Stimulated activated CD4-positive, alpha-beta T cell treated with anti-CD3 and anti-CD28 coated beads, Interleukin-12 subunit alpha, Interleukin-12 subunit beta, amount 100 ng/mL, for 24 hours (primary cell): ENCODE measurements around the gene CPVL.

Experiments used
- DNase-seq, 2 experiments: peaks; one replicate each; pipeline ENCODE4 v3.0.0-alpha.2; 2020; ENCODE audit warnings: low read depth in 2 of 2

CPVL gene

DNA sequence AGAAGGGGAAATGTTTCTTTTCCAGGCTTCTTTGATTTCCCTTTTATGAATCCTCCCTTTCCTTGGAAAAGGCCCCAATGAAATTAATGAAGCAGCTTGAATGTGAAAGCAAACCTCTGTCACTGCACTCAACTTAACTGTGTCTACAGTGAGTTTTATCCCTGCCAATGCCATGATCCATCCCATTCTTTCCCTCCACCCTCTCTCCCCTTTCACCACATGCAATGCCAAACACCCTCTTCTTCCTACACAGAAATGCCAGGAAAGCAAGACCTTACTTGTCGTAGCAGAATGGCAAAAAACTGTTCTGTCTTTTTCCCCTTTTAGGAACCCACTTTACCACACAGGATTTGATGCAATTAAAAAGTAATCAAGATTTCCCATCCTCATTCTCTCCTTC lies 140.9 kb downstream of the CPVL start:
- no peak for DNase-seq

DNA sequence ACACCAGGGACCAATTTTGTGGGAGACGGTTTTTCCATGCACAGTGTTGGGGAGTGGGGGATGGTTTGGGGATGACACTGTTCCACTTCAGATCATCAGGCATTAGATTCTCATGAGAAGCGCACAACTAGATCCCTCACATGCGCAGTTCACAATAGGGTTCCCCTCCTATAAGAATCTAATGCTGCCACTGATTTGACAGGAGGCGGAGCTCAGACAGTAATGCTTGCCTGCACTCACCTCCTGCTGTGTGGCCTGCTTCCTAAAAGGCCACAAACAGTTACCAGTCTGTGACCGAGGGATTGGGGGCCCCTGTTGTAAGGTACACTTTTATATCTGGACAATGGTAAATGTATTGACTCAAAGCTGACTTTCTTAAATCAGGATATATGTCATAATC lies 142.6 kb downstream of the CPVL start:
- no peak for DNase-seq

DNA sequence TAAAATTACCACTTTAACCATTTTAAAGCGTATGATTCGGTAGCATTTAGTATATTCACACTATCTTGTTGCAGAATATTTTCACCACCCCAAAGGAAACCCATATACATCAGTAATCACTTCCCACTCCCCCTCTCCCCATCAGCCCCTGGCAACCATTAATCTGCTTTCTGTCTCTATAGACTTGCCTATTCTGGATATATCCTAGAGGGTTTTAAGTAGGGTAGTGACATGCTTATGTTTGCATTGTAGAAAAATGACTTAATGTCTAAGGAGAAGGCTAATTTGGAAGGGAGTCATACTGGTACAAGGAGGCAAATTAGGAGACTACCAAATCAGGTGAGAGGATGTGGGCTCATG lies 145.6 kb downstream of the CPVL start:
- no peak for DNase-seq

DNA sequence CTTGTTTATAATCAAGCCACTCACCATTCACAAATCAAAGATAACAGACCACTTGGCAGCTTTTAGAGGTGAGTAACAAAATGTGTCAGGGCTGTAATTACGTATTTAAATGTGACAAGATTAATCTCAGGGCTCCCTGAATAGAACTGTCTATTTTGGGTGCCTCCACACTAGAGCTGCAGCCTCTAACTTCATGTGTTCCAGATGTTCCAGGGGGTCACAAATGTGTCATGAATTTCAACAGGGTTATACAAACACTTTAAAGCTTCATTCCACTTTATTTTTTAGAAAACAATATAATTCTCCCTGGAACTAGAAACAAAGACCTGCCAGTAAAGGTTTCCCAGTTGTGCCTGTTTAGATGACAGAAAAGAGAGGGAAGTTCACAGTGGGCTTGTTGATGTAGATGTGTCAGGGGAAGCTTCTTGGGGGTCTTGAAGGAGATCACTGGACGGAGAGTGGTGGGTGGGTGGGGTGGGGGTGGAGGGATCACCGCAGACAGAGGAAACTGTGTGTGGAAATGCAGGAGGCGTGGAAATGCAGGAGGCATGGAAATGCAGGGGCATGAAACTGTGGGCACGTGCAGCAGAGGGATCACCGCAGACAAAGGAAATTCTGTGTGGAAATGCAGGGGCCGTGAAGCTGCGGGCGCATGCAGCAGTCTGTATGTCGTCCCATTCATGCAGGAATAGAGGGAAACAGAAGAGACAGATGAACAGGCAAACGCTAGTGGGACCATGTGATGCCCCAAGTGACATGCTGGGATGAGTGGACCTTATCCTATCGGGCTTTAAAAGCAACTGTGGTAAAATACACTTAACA lies 146.2 kb downstream of the CPVL start:
- no peak for DNase-seq

DNA sequence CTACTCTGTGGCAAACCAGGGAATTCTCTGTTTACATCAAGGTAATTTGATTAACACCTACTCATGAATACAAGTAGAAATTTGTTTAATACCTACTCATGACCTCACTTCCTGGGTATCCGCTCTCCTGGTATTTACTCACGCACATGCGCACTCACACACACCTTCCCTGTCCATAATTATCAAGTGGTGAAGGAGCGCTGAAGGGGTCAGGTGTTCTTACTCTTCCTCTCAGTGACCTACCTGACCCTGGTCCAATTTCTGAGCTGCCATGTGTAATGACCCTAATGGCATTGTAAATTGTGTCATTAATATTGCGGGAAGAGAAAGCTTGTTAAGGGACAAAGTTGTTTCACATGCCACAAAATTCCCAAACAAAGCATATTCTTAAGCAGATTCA lies 146.9 kb downstream of the CPVL start:
- no peak for DNase-seq

DNA sequence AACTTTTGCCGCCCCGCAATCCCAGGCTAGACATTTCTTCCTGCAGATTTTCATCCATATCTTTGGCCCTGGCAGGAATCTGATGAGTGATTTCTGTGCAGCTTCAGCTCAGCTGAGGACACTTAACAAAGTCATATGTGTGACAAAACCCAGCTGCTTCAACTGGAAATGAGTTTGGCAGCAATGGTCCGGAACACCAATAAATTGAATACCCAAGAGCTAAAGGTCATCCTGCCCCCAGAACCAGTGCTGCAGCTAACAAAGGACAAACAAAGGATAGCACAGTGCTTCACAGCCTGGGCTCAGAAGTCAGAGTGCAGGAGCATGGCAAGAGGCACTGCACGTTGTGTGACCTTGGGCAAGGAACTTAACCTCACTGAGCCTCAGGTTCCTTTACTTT lies 148.2 kb downstream of the CPVL start:
- DNase-seq = no peak

DNA sequence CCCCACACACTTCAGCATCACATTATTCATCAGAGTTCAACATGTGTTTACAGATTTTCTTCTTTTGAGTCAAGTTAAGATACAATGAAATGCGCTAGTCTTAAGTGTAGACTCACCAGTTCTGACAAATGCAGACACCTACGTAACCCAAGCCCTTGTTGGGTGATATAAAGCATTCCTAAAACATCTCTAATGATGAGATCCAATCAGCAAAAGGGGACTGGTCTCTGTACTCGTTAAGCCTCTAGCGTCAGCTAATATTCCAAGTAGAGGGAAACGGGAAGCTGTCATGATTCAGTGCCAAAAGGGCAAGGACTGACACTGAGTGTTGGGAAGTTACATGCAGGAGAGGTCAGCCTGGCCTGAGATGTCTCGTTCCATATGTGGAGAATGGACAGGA lies 149.5 kb downstream of the CPVL start:
- no peak for DNase-seq

DNA sequence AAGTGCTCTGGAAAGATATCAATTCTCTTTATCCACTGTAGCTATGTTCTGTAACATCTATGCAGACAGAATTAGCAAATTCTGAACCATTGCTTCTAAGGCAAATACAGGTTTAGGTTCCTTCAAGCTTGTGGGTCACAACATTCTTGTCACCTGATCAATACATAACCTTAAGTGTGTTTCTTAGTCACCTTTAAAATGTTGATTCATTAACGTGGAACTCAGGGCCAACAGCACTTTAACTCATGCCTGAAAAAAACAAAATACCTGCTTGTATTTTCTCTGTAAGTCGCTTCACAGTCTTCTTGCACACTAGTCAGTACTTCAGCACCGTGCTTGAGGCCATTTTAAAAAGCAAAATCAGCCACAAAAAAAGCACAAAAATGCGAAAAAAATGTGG lies 153.0 kb downstream of the CPVL start:
- DNase-seq = no peak

DNA sequence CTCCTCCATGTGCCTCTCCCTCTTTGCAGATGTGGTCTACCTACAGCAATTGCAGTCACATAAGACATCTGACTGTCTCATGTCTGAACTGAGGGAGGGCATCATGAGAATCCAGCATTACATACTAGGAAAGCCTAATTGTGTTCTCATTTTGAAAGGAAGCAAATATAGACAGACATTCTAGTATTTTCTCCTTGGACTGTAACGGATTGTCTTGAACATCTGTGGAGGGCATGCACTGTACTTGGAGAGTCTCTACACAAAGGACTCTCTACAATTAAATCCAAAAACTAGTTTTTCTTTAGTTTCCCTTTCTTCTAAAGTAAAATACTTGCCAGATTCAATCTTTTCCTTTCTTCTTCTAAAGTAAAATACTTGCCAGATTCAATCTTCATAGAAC lies 153.5 kb downstream of the CPVL start:
- DNase-seq = no peak

DNA sequence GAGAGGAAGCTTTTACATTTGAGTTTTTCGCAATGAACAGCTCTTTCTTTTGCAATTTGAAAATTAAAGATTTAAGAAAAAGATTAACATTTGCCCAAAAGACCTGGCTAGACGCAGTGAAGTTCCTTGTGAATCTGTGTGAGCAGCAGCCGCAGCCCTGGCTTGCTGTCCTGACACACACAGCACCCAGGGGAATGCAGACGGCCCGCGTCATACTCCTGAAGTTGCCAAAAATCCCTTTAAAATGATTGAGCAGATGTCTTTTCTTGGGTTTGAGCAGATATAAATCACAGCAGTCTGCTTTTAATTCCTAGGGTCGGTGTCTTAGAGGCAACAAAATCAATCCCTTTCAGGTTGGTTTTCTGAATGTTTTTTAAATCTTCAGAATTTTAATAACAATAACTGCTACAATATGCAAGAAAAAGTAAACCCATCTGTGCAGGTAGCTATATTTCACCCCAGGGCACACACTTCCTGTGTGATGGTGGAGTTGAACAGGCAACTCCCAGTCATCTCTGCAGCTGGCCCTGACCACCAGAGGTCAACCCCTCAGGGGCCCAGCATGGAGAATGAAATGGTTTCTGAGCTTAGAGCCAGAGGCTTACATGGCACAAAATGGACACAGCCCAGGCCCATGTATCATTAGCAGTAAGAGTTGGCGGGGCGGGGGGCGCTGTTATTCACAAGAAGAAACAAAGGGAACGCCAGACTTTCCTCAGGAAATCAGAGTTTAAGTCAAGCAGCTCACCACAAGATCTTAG lies 156.0 kb downstream of the CPVL start:
- no peak for DNase-seq

DNA sequence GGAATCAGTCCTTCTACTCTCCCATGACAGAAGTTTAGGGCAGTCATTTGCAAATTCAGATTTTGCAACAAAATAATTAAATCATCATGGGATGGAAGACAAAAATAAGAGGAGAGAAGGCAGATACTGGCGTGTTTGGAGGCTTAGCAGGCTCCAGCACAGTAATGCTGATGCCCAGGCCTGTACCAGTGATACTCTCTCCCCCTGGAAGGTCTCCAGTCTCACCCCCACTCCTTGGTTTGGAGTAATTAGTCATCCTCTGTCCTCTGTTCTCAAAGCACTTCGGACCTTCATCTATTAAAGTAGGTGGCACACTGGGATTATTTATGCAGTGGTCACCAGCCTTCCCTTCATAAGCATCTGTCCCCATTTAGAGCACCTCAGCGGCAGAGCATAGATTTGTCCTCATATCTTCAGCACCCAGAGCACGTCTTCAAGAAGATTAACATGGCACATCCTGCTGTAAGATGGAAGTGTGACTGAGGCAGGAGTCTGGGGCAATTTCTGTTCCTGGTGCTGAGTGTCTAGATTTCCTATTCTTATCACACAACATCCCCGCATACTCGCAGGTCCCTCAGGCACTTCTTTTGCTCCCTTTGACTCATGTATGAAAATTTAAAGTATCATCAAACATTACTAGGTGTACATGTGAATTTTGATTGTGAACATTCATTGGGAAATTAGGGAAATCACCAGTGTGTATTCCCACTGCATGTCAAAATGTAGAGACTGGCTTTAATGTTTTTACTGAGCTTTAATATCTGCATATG lies 156.9 kb downstream of the CPVL start:
- no peak for DNase-seq

DNA sequence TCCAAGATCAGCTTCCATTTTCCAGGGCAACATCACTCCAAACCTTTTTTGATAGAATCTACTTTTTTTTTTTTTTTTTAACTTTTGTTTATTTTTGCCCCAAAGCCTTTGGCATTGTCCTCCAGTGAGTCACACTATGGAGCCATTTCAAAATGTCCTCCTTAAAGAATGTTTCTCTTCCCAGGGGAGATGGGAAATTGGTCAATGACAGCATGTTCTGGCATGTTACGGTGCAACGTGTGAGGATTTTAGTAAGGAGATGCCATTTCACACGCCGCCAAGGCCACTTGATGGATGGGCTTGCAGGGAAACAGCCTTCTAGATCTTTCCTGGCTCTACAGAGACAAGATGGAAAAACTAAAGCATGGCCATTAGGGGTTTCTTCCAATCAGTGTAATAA lies 157.5 kb downstream of the CPVL start:
- DNase-seq = no peak

DNA sequence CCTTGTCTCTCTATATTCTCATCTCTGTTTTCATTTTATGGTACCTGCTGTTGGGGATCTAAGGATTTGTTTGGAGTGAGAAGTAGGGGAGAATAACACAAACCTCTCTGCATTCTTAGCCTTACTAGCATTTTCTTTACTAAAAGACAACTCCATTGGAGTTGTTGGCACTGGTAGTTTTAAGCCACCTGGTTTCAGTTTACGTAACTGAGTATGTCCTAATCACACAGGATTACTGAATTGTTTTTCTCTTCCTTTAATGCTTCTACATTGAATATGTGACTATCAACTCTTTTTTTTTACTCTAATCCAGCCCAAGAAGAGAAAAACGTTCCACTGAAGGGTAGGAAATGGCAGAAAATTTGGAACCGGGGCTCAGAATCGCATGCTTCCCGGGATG lies 158.2 kb downstream of the CPVL start:
- DNase-seq = no peak

DNA sequence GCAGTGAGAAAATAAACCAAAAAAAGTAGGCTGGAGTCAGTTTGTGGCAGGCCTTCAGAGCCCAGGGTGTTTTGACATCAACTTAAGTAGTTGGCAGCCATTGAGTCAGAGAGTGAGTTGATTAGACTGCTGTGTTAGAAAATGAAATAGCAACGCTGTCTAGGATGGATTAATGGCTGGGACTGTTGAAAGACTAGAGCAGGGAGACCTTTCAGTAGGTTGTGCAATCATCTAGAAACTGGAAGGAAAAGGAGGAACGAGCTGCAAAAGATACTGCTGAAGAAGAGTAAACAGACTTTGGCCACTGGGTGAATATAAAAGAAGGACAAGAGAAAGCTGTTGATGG lies 159.6 kb downstream of the CPVL start:
- no peak for DNase-seq

DNA sequence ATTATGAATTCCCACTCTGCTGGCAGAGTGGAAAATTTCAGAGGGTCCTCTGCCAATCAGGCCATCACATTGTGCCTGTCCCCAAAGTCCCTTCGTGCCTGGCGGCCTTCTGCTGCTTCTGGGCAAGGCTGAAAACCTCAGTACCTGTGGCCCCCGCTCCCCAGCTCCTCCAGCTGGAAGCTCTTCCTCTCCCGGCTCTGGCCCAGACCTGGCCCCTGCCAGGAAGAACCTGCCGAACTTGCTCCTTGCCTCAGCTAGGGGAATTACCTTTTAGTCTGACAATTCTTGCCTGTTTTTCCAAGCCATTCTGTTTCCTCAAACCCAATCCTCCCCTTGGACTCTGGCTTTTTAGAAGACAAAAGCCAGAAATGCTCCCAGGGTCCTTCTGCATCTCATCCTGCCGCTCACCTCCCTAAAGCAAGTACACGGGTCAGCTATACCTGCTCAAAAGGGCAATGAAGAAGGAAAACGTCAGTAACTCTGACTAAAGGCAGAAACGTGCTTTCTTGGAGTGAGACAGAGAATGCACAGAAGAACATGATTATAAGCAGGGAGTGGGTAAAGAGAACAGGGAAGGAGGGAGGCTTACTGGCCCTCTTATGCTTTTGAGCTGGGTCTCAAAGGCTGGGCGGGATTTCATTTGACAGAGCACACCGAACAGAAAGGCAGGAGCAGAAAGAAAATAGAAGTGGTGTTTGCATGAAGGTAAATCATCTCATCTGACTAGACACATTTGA lies 160.1 kb downstream of the CPVL start:
- no peak for DNase-seq

DNA sequence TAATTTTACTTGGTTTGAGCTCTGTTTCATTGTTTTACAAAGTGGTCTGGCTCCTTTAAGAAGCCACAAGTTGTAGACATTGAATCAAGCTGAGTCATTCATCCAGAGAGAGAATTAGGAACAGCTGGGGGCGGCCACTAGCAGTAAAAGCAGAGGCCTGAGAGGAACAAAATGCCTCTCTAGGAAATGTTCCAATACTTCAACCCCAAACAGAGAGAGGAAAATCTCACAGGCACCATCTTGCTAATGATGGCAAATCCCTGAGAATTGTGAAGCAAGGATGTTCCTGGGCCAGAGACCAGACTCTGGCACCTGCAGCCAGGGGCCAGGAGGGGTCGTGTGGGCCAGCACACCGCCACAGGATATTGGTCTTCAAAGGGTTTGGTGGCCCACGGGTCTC lies 161.7 kb downstream of the CPVL start:
- no peak for DNase-seq

DNA sequence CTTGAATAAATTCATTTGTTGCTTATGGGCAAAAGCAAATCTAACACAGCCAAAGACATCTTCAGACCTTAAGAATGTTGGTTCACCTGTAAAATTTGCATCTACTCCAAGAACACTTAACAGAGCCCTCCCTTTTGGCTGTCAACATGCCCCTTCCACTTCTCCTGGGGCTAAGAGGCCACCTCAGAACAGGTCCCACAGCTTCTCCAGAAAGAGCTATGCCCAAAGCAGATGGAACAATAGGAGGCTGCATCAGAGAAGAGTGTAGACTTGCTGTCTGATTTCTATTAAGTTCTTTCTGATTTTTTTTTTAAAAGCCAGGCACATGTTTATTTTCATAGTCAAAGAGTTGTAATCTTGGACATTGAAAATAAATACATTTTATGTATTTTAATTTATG lies 162.1 kb downstream of the CPVL start:
- DNase-seq = no peak

DNA sequence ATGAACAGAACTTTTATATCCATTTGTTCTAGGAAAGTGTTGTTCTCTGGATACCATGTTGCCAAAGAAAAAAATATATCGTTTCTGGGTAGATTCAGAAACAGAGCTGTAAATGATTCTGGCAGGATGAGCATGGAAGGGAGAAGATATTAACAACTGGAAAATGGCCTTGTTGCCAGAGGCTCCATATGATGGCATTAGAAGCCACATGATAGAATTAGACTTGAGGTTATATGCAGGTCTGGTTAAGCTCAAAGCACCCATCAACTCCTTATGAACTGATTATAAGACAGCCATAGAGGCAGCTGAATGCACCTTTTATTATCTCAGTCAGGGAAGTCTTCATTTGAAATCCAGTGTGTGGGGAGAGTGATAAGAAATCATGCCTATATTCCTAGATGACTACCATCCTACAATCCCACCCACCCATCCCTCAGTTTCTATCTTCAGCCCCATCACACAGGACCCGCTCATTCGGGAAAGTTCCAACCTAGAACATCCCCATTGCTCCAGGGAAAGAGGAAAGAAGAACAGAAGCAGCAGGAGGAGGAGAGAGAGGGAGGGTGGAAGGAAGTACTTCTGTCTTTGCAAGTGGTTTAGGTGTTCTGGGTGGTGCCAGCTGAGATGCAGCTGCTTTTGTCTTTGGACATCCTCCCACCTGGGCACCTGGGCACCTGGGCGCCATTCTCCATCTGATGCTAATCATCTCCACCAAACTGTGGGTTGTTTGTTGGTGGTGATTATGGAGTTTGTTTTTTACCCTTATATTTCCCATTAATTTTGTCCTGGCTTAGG lies 162.7 kb downstream of the CPVL start:
- DNase-seq = no peak

DNA sequence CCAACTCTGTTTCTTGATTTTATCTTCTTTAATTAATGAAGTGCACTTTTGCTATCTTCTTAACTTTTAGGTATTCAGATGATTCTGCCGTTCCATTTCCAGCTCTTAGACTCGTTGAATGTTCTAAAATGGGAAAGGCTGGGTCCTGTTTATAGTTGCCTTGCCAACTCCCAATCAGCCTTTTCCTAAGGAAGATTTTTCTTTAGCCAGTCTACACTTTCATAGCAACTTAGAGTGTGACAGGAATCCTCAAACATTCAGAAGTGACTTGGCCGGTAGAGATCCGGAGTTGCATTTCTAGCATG lies 165.2 kb downstream of the CPVL start:
- DNase-seq = no peak

DNA sequence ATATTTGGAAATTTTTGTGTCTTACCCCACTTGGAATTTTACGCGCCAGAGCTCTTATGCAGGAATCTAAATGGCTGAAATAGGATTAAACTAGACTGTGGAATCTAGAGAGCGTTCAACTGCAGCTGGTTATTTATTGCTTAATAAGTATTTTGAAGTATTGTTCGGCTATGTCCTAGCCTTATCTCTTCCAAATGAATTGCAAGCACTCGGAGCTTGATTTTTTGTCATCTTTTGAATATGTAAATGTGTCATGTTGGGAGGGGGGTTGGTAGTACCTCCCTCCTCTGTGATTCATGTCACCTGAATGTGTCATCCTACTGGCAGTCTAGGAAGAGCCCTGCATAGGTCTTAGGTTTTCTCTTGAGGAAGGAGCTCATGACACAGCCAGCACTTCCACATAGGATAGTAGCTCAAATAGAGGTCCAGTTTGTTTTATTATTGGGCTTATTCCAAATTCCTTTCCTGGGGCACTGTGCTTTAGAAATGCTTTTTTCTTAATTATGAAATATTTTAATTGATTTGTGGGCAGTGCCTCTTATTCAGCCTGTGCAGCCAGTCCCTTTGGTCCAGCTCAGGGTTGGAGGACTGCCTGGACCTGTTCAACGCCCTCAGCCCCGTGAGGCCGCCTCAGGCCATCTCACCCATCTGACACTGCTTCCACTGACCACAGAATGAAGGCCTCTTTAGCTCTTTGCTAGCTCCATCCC lies 165.7 kb downstream of the CPVL start:
- no peak for DNase-seq

DNA sequence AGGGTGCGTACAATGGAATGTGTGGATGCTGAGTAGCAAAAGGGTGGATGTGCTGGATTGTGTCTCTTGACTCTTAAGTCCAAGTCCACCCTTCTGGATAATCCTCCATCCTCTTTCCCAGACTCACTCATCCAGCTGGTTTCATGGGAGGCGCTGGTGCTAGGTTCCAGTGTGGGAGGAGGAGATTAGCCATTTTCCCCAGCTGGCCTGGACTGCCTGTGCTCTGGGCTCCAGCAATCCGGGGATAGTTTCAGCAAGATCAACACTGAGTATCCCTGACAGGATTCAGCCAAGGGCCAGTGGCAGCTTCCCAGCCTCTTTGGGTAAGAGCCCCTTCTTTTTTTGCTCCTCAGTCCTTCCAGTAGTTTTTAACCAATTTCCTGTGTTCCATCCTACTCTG lies 166.6 kb downstream of the CPVL start:
- no peak for DNase-seq
